NB4 (cell line): ENCODE measurements around the gene FOXI1.

Source experiments
- DNase-seq: peaks from one replicate; pipeline ENCODE4 v3.0.0; 2010; ENCODE audit warnings: low read depth
- H3K4me3 ChIP-seq: one replicate; pipeline ENCODE4 v1.5.1; 2011; ENCODE audit warnings: mild to moderate bottlenecking, low read depth, low read length, moderate library complexity
- CTCF ChIP-seq: IDR thresholded peaks from one replicate; pipeline ENCODE4 v1.5.1; 2012; ENCODE audit warnings: low read depth, low read length
- MAX ChIP-seq: IDR thresholded peaks from 2 replicates; pipeline ENCODE4 v1.6.1; 2011; ENCODE audit warnings: low read depth, low read length
- MYC ChIP-seq: IDR thresholded peaks from 2 replicates; pipeline ENCODE4 v1.6.1; 2011; ENCODE audit warnings: low read depth, low read length
- POLR2A ChIP-seq: IDR thresholded peaks from 2 replicates; pipeline ENCODE4 v1.6.1; 2011; ENCODE audit warnings: mild to moderate bottlenecking; ENCODE audit not compliant: insufficient read length; ENCODE audit errors: extremely low read depth

The FOXI1 gene

GRCh38 chr5:170115925-170116324 is 10.2 kb downstream of the FOXI1 start:
- H3K4me3 ChIP-seq, result no peak overlapping the region
- no peak for TF ChIP-seq MYC
- TF ChIP-seq MAX, result no peak
- TF ChIP-seq POLR2A, result no peak
- TF ChIP-seq CTCF, result no peak
- DNase-seq, result no peak

GRCh38 chr5:170117736-170118135 is 12.0 kb downstream of the FOXI1 start:
- DNase-seq, result no peak
- TF ChIP-seq MYC (no peak), CTCF (no peak), POLR2A (no peak), MAX (no peak)
- no peak overlapping the region for H3K4me3 ChIP-seq

DNA sequence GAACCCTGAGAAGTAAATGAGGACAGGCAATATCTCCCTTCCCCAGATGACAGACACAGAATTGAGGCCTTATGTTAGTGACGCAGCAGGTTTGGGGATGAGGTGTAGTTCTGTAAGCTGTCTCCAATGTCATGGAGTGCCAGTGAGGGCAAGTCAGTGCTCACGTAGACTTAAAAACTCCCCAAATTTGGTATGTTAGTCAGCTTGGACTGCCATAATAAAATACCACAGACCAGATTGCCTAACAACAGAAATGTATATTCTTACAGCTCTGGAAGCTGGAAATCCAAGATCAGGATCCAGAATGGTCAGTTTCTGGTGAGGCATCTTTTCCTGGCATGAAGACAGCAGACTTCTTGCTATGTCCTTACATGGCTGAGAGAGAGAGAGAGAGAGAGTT is 14.9 kb downstream of the FOXI1 start:
- no peak for DNase-seq
- no peak for TF ChIP-seq POLR2A
- no peak for TF ChIP-seq MAX
- no peak for TF ChIP-seq MYC
- no peak for TF ChIP-seq CTCF
- no peak overlapping the region for H3K4me3 ChIP-seq

DNA sequence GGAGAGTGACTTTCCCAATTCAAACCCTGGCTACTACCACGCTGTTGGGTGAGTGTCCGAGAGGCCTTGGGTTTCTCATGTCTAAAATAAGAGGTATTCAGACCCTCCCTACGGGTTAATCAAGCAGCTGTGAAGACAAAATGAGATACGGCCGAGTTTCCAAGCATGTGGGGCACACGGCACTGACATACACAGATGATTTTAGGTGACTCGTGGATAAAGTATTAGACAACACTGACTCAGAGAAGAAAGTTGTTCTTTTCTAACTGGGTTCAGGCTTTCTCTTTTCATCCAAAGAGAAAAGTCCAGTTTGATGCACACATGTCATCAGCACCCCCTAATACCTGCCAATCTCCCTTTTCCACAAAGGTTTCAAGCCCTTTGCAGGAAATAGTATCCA is 15.6 kb downstream of the FOXI1 start:
- TF ChIP-seq CTCF (no peak), POLR2A (no peak), MYC (no peak), MAX (no peak)
- no peak overlapping the region for H3K4me3 ChIP-seq
- DNase-seq, result no peak

DNA sequence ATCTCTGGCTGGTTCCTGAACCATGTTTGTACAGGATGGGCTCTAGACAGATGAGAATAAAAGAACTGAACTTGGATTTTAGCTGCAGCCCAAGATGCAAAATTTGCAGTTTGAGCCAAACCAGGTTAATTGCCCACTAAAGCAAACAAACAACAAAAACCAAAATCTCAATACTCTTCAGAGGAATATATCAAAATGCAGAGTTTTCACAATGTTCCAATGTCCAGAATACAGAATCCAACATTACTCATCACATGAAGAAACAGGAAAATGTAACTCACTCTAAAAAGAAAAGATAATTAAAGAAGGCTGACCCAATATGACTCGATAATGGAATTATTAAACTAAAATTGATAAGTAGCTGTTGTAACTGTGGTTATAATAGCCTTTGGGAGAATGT is 20.4 kb downstream of the FOXI1 start:
- H3K4me3 ChIP-seq, result no peak overlapping the region
- TF ChIP-seq MYC, result no peak
- no peak for TF ChIP-seq POLR2A
- TF ChIP-seq MAX, result no peak
- no peak for TF ChIP-seq CTCF
- no peak for DNase-seq

GRCh38 chr5:170126626-170127025 is 20.9 kb downstream of the FOXI1 start:
- no peak overlapping the region for H3K4me3 ChIP-seq
- TF ChIP-seq MYC (no peak), CTCF (no peak), POLR2A (no peak), MAX (no peak)
- DNase-seq, result no peak
